ENCODE data around the gene SLC39A11.

The SLC39A11 gene

DNA sequence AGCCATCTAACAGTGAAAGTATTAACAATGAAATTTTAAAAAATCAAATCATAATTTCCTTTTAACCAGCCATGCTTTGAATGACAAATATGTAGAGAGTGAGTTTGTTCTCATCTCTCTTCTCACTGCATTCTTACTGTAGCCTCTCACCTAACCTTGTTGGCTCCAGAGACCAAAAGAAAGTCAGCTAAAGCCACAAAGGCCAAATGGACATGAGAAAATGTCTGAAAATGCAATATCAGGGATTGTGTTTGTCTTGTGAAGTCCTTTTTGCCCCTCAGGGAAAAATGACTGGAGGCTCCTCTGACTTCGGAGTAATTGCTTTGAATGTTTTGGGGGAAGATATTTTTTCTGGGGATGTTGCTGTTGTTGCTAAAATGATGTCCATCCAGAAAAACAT lies 166.3 kb downstream of the SLC39A11 start:
- H3K4me3 ChIP-seq: no peak overlapping the region
- TF ChIP-seq, protein P1, sequence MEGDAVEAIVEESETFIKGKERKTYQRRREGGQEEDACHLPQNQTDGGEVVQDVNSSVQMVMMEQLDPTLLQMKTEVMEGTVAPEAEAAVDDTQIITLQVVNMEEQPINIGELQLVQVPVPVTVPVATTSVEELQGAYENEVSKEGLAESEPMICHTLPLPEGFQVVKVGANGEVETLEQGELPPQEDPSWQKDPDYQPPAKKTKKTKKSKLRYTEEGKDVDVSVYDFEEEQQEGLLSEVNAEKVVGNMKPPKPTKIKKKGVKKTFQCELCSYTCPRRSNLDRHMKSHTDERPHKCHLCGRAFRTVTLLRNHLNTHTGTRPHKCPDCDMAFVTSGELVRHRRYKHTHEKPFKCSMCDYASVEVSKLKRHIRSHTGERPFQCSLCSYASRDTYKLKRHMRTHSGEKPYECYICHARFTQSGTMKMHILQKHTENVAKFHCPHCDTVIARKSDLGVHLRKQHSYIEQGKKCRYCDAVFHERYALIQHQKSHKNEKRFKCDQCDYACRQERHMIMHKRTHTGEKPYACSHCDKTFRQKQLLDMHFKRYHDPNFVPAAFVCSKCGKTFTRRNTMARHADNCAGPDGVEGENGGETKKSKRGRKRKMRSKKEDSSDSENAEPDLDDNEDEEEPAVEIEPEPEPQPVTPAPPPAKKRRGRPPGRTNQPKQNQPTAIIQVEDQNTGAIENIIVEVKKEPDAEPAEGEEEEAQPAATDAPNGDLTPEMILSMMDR (IDR thresholded peaks at IDR 0.05): no peak
- no peak for DNase-seq (ENCODE audit: low spot score)
- no peak overlapping the region for H3K27ac ChIP-seq

DNA sequence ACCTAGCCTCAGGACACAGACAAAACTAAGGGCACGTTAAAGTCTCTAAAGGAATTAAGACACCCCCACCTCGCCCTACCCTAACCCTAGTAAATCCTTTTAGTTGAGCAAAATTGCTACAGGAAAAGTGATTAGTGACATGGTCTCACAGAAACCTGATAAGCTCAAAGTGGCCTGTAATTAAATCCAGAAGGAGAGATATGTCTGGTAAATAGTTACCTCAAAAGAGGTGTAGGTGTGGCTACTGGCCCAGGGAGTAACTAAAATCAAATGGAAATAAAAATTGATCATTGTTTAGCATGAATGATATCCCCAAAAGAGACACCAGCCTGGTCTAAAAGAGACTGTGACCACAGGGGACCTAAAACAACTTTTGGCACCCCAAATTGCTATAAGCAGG lies 168.3 kb downstream of the SLC39A11 start:
- no peak overlapping the region for H3K4me3 ChIP-seq
- H3K27ac ChIP-seq: no peak overlapping the region
- TF ChIP-seq, protein P1 (IDR thresholded peaks at IDR 0.05): no peak
- DNase-seq (ENCODE audit: low spot score): no peak

DNA sequence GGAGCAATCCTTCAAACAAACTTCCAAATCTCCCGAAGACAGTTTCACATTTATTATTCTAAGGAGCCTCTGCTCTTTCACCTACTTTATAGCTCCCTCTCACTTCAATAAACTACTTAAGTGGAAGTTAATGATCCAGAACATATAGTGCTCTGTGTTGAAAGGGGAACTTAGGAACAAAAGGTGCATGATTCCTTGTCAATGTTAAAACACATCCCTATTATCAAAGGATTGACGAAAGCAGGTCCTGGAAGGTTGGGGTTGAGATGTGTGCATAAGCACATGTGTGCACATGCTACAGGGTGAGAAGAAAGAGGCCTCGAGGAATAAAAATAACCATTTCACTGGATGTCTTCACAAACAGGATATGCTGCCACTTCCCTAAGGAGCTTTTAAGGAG lies 170.3 kb downstream of the SLC39A11 start:
- no peak for DNase-seq (ENCODE audit: low spot score)
- H3K27ac ChIP-seq: no peak overlapping the region
- TF ChIP-seq, protein P1 (IDR thresholded peaks at IDR 0.05): no peak

DNA sequence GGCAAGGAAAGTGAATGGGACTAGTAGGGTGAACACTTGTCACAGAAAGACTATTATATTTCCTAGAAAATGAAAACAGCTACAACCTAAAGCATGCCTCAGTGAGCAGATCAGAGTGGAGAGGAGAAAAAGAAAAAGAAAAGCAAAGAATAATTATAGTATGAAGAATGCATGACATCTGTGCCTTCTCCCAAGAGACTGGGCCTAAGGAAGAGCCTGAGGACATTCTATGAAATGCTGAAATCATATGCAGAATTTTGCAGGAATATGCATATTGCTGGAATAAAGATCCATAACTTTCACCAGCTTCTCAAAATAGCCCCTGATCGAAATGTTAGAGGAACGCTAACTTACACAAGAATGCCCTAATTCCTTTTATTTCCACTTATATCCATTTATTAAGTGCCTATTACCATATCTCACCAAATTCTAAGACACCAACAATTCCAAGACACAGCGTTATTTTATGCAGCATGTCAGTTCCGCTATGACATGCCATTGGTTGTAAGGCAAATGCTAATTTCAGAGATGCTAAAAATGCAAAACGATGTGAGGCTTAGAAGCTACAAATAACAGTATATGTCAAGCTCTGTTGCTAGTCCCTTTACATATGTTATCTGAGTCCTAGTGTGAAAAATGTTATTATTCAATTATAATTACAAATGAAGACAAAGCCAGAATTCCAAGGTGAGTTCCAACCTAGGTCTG lies 171.0 kb downstream of the SLC39A11 start:
- no peak overlapping the region for H3K27ac ChIP-seq
- TF ChIP-seq, protein P1 (IDR thresholded peaks at IDR 0.05): no peak
- DNase-seq (ENCODE audit: low spot score): no peak
- no peak overlapping the region for H3K4me3 ChIP-seq

More for the DNA sequence above, 170.3 kb downstream of the SLC39A11 start:
- H3K4me3 ChIP-seq: no peak overlapping the region

DNA sequence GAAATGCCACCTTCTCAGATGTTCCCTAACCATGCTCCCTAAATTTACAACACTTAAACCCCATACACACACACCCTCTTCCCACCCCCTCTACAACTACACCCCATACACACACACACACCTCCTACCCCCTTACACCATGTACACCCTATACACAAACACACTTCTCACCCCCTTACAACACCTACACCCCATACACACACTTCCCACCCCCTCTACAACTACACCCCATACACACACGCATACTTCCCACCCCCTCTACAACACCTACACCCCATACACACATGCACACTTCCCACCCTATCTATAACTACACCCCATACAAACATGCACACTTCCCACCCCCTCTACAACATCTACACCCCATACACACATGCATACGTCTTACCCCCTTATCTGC lies 172.0 kb downstream of the SLC39A11 start:
- no peak for DNase-seq (ENCODE audit: low spot score)
- TF ChIP-seq, protein P1 (IDR thresholded peaks at IDR 0.05): no peak
- H3K27ac ChIP-seq: no peak overlapping the region
- no peak overlapping the region for H3K4me3 ChIP-seq

DNA sequence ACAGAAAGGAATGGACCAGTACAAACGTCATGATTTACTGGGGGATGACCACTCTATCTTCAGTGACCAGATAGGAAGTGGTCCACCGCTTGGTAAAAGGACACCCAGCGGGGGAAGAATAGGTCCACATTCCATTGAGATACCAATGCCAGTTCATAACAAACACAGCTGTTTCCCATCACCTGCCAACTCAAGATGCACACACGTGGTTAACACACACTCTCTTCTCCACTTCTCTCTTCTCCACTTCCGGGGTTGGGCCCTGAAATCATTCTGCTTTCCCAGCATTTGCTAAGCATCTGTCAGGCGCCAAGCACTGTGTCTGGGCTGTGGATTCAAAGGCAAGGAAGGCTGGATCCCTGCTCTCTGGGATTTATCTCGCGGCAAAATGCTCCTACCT lies 175.5 kb downstream of the SLC39A11 start:
- no peak for DNase-seq (ENCODE audit: low spot score)
- Histone ChIP-seq H3K4me3 (no peak overlapping the region), H3K27ac (no peak overlapping the region)
- TF ChIP-seq, protein P1 (IDR thresholded peaks at IDR 0.05): no peak

DNA sequence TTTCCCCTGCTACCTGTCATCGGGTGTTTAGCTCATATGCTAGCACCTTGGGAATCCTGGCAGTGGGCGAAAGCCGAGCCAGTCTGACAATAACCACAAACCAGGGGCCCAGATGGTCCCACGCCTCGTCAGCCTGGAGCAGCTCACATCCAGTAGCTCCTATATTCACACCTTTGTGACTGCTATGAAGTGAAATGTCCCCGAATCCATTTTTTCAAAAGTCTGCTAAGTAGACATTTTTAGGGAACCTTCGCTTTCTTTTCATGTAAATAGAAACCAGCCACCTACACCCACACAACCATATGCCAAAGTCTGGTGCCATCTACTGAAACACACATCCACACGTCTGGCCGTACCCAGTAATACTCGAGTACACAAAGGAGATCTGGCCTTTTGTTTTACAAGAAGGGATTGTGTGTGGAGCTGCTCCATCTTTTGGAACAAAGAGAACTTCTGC lies 176.8 kb downstream of the SLC39A11 start:
- no peak for DNase-seq (ENCODE audit: low spot score)
- TF ChIP-seq, protein P1 (IDR thresholded peaks at IDR 0.05): no peak
- no peak overlapping the region for H3K27ac ChIP-seq
- H3K4me3 ChIP-seq: no peak overlapping the region

All from coronary artery (tissue), 2 donors.